Retinal pigment epithelial cell (primary cell): ENCODE measurements around the gene CDC23.

Experiments
- DNase-seq: peaks from one replicate; pipeline ENCODE4 v3.0.0-alpha.2; 2010; ENCODE audit warnings: low read depth
- H3K4me3 ChIP-seq: 2 replicates; pipeline ENCODE4 v1.5.1; 2011; ENCODE audit warnings: mild to moderate bottlenecking, low read length, control low read depth, moderate library complexity
- CTCF ChIP-seq: conservative IDR thresholded peaks from 2 replicates; pipeline ENCODE4 v1.5.1; 2011; ENCODE audit warnings: low read depth, low read length, control low read depth, inconsistent platforms

The CDC23 gene

GRCh38 chr5:138180841-138181240, 32.3 kb downstream of the CDC23 start:
- TF ChIP-seq CTCF, result no peak
- DNase-seq, result no peak
- no peak overlapping the region for H3K4me3 ChIP-seq

- peak overlapping the region; percentile 92 for H3K4me3 ChIP-seq
- no peak for DNase-seq
- peak; percentile 57 for TF ChIP-seq CTCF
These were observed 32.8 kb downstream of the CDC23 start for GRCh38 chr5:138180183-138180782.

GRCh38 chr5:138179277-138179857, 33.8 kb downstream of the CDC23 start:
- no peak for DNase-seq
- peak overlapping the region; percentile 92 for H3K4me3 ChIP-seq
- TF ChIP-seq CTCF, result no peak

GRCh38 chr5:138178516-138179276, 34.4 kb downstream of the CDC23 start, which contains the start of the genes BRD8 and KIF20A:
Gene BRD8, minus strand, starts transcription at chr5:138178630. Its CDS starts 16 bp downstream, at chr5:138178614.
Gene KIF20A, plus strand, starts transcription at chr5:138179112. Its CDS starts 569 bp downstream, at chr5:138179681.
- no peak for TF ChIP-seq CTCF
- peak within 1 kb of the TSS; percentile 92 for H3K4me3 ChIP-seq
- peak; percentile 88 for DNase-seq

GRCh38 chr5:138177941-138178515, 35.1 kb downstream of the CDC23 start:
- peak overlapping the region; percentile 92 for H3K4me3 ChIP-seq
- TF ChIP-seq CTCF, result no peak
- no peak for DNase-seq

- DNase-seq, result no peak
- TF ChIP-seq CTCF, result no peak
- no peak overlapping the region for H3K4me3 ChIP-seq
These were observed 42.8 kb downstream of the CDC23 start for GRCh38 chr5:138170299-138170698.
